NCI-H526 (cell line): ENCODE measurements around the gene KCNK7.
"Not testable (repeated sequence)": the region's sequence is repeated elsewhere in the genome, so short reads cannot be mapped to it uniquely, and the experiment has no call there.

Experiments
- DNase-seq, 2 experiments: peaks; one replicate each; lab custom pipeline; 2025; lab: John Stamatoyannopoulos, UW

Gene KCNK7

DNA sequence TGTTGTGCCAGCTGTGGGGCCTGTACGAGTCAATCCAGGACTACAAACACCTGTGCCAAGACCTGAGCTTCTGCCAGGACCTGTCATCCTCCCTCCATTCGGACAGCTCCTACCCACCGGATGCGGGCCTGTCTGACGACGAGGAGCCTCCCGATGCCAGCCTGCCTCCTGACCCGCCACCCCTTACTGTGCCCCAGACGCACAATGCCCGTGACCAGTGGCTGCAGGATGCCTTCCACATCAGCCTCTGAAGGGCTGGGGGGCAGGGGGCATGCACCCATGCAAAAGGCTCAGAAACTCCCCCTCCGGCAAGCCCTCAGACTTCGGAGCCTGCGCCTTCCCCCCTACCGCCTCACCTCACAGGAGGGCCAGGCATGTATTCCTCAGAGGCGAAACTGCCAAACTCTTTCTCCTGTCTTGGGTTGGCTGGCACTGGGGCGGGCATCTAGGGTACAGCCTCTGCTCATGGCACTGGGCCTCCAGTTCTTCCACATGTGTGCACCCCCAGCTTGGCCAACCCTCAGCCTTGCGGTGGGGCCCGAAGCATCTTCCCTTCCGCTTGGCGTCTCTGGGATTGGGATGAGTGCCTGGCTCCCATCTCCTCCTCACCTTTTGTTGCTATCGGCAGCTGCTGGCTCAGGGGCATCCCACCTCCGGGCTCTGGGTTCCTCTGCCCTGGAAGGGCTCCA is 22.1 kb downstream of the KCNK7 start:
- DNase-seq: peak in 1 of 2 experiments; percentile 65

DNA sequence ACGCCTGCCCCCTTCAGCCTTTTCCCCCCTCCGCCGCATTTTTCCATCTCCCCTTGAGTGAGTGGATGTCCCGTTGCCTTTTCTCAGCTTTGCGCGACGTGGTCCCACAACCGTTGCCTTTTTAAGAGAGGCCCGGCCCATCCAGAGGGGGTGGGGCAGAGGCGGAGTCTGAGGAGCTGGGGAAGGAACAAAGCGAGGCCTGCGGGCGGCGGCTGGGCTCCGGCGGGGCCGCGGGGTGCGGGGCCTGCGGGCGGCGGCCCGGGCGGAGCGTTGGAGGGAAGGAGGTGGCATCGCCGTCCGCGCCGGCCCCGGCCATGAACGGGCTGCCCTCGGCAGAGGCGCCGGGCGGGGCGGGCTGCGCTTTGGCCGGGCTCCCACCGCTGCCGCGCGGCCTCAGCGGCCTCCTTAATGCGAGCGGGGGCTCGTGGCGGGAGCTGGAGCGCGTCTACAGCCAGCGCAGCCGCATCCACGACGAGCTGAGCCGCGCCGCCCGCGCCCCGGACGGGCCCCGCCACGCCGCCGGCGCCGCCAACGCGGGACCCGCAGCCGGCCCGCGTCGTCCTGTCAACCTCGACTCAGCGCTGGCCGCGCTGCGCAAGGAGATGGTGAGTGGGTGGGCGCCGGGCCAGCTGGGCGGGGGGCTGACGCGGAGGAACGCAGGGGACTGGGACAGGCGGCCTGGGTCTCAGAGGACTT is 23.1 kb downstream of the KCNK7 start, which contains the start of gene FAM89B:
TSS of gene FAM89B (plus strand) at position 183 of the 696 bp plus-strand sequence. CDS start at position 315, 132 bp downstream.
- peak; percentile 77 to 95 for DNase-seq

GRCh38 chr11:65571940-65572339 is 23.7 kb downstream of the KCNK7 start:
- peak; percentile 63 to 71 for DNase-seq

GRCh38 chr11:65571420-65571819 is 24.2 kb downstream of the KCNK7 start:
- DNase-seq: no peak

DNA sequence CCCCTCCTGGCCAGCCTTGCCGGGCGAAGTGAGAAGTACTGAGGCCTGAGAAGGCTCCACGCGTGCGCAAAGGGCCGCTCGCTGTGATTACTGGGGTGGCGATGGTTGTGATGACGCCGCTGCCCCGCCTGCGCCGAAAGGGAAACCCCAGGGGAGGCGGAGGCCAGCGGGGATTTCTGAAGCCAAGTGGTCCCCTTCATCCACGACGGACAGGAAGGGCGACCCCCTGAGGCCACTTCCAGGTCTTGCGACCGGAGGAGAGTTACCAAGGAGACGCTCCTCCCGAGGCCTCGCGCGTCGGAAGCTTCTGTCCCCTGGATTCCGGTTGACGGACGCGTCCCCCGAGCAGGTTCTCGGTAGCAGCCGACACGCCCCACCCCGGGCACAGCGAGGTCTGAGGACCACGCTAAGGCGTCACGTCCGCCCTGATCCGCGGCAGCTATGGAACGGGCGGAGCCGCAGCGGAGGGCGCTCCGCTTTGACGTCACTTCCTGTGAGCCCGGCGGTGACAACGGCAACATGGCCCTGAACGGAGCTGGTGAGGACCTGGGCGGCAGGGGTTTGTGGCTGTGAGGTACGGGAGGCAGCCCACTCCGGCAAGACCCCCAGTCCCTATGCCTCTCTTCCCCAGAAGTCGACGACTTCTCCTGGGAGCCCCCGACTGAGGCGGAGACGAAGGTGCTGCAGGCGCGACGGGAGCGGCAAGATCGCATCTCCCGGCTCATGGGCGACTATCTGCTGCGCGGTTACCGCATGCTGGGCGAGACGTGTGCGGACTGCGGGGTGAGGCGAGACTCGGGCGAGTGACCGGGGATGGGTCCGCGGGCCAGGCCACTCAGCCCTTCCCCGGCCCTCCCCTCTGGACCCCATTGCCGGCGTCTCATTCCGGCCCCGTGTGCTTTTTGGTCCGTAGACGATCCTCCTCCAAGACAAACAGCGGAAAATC is 25.4 kb downstream of the KCNK7 start, which contains the start of gene ZNRD2:
TSS of gene ZNRD2 (plus strand) at position 505 of the 946 bp plus-strand sequence. CDS start at position 520, 15 bp downstream.
- DNase-seq: peak; percentile 96 to 99

DNA sequence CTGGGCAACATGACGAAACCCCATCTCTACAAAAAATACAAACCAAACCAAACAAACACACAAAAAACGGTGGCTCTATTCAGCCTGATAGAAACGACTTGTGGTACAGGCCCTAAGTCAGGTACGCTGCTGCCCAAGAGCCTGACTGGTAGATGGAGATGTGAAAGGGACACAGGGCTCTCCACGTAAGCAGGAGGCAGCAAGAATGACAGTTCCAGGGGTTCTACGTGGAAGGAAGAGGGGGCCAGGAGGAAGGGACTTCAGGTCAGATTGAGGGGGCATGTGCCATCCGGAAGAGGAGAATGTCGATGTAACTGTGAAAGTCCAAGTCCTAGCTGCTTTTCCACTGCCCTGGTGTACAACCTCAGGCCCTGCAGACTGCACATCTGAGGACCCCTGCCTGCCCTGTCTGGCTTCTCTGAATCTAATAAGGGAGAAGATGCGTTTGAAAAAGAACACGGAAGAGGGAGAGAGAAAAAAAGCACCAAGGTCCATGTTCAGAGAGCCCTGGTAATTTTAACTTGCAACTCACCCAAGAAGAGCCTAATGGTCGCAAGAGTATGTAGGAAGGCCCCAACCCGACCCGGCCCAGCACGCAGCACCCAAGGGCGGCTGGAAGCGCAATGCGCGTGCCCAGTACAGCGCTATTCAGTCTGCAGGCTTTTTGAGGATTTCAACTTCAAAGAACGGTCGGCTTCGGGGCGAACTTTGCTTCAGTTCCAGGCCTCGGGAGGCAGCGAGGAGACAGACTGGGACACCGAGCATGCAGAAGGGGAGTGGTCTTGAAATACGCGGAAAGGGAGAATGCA is 26.2 kb downstream of the KCNK7 start:
- no peak for DNase-seq

DNA sequence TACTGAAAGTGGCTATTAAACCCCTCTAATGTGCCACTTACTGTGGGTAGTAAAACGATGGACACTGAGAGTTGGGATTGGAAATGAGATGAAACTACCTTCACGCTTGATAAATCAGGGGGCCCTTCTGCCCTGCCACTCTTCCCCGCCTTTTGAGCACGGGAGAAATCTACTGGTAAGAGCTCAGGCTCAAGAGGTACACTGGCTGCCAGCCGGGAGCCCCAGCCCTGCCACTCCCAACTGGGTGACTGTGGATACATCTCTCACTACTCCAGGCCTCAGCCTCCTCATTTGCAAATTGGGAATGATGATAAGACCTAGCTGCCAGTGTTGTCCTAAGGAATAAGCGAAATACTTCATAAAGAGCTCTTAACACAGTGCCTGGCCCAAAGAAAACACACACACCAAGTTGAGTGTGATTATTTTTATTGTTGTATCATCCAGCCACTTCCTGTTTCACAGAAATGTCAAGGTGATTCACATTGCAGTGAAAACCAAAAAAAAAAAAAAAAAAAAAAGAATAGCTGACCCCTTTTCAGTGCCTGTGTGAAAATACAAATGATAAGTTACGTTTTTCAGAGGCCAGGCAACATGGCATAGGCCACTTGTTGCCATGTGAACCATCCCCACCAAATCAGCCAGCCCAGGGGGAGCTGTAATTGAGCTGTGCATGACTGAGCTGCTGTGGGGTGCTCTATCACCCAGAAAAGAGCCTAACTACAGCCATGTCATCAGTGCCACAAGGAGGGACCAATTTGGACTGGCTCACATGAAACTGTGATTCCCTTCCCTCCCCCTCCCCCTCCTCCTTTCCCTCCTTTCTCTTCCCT is 29.8 kb downstream of the KCNK7 start:
- no peak for DNase-seq

DNA sequence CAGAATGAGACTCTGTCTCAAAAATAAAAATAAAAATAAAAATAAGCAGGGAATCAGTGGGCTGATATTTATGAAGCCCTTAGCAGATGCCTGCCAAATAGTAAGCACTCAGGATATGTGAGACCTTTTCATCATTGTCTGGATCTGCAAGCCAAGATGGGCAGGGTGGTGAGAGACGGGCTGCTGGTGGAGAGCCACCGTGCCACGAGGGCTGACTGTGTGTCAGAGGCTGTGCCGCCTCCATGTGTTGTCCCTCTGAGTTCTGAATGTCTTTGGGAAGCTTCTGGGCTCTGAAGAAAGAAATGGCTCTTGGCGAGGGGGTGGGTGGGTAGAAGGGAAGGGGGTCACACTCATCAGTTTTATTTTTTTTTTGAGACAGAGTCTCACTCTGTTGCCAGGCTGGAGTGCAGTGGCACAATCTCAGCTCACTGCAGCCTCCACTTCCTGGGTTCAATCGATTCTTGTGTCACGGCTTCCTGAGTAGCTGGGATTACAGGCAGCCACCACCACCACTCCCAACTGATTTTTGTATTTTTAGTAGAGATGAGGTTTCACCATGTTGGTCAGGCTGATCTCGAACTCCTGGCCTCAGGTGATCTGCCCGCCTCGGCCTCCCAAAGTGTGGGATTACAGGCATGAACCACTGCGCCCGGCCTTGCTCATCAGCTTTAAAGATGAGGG is 30.6 kb downstream of the KCNK7 start:
- DNase-seq: not testable (repeated sequence)

DNA sequence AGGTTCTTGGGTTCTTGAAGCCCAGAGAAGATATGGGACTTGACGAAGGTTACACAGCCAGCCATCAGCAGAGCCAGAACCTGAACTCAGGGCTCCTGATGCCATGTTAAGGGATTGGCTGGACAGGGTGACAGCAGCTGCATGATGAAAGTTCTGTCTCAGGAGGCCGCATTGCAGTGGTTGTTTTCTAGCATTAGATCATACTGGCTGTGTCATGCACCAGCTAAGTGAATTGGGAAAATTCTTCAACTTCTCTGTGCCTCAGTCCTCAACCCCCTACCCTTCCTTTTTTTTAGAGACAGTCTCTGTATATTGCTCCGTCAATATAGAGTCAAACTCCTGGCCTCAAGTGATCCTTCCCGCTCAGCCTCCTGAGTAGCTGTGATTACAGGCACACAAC is 32.0 kb downstream of the KCNK7 start:
- no peak for DNase-seq

GRCh38 chr11:65562788-65563187 is 32.8 kb downstream of the KCNK7 start:
- no peak for DNase-seq

- DNase-seq: no peak
Observed at GRCh38 chr11:65562020-65562419, 33.6 kb downstream of the KCNK7 start.

DNA sequence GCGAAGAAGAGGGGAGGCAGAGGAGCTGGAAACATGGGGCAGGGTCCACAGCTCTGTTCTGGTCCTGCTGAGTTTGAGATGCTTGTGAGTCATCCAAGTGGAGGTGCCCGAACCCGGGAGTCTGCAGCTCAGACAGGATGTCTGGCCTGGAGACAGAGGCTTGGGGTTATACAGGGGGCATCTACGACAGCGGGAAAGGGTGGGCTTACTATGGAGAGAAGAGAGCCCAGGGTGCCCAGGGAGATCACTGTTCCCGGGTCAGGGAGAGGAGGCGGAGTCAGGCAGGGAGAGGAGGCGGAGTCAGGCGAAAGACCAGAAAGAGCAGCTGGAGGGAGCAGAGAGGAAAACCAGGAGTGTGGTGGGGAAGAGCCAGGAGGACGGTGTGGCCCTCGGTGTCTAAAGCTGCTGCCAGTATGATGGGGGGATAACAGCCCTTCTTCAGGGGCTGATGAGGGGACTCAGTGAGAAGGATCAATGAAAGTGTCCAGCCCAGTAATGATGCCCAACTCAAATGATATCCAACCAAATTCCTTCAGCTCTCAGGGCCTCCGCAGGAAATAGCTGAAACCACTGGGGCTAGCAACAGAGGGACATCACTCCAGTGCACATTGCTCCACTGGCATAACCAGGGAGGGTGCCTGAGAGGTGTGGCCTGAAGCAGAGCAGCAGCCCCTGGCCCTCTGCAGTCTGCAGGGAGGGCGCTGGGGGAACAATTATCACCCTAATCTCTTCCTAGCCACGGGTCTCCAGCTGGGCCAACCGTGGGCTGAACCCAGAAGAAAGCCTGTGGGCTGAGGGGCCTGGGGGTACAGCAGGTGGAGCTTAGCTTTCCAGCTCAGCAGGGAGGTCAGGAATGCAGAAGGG is 34.8 kb downstream of the KCNK7 start:
- DNase-seq: peak; percentile 35 to 75

DNA sequence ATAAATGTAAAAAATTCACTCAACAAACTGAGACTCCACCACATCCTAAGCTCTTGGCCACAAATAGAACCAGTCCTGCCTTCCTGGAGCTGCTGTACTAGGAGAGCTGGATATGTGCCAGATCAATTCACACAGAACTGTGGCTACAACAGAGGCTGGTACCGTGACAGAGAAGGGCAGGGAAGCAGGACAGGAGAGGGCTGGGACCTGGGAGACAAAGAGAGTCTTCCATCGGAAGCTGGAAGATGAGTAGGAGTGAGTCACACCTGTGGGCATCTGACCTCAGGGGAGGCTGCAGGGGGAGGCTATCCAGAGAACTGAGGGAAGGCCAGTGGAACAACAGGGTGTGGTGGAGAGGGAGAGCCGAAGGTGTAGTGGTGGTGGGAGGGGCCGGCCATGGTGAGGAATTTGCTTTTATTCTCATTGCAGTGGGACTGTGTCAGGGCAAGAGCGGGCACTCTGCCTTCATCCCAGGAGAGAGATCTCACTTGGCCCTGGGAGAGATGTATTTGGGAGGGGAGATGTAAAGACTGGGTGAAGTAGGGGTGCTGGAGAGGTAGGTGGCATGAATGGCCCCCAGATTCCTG is 35.6 kb downstream of the KCNK7 start:
- no peak for DNase-seq

DNA sequence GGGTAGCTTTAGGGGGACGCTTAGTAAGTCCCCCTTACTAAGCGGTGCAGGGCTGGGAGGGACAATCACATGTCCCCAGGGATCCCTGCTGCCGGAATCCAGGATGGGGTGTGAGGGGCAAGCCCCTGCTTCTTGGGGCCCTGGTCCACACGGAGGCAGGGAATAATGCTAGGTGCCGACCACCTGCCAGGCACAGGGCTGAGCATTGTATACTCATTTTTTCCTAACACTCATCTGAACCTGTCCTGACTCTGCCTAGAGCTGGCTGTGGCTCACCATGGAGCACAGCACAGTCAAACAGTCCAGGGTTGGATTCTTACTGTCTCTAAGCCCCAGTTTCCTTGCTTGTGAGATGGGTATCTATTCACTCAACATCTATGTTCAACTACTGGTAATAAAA is 36.1 kb downstream of the KCNK7 start:
- no peak for DNase-seq

DNA sequence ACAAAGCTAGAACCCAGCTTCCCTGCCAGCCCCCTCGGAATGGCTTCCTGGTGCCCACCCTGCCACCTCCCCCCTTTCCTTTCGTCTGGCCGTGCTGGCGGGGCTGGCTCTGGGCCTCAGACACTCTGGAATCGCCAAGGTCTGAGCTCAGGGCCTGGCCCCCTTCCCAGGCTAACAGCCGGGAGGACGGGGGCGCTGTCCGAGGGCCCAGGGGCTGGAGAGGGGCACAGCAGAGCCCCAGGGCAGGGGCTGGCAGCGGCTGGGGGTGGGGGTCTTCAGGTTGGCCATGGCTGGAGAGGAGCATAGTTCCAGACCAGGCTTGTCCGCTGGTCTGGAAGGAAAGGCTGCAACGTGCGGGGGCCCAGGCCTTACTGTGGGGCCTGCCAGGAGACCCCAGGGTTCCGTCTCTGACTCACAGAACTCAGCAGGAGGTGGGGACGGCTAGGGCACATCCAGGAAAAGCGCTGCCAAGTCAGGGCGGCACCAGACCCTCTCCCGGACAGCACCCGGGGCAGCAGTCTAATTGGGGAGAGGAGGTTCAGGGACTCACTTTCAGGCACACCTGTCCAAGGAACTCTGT is 36.6 kb downstream of the KCNK7 start:
- DNase-seq: no peak

DNA sequence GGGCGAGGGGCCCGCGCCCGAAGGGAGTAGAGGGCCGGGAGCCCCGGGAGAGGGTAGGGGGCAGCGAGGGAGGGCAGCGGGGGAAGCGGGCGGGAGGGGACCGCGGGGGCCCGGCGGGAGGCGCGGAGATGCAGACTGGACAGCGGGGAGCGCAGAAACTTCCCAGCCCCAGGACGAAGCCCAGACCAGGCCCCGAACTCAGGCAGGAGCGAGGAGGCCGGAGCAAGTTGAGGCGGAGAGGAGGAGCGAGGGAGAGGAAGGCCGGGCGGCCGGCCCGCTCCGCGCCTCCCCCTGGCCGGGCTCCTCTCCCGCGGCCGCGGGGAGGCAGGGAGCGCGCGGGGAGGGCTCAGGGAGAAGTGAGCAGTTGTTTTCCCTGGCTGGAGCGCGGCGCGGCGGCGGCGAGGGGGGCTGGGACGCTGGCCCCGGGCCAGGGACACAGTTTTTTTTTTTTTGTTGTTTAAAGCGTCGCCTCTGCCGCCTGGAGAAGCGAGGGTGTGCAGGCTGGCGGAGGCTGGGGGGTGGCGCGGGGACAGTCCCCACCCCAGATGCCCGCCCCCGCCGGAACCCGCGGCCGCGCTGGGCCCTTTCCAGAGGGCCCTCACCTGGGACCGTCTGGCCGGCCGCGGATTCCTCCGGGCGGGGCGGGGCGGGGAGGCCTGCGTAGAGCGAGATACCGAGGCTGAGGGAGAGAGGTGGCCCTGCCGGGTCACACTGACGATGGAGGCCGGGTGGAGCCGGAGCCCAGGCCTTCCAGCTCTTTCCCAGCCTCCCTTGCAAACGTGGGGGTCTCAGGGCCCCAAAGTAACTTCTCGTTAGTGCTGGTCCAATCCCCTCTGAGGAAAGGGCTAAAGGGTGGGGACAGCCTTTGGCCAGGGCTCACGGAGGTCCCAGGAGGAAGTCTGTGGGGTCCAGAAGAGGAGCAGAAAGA is 37.3 kb downstream of the KCNK7 start, which contains the start of gene LTBP3:
TSS of gene LTBP3 (minus strand) at position 358 of the 928 bp plus-strand sequence. CDS start 400 bp downstream, outside the sequence.
- DNase-seq: peak in 1 of 2 experiments; percentile 75
